Activated CD4-positive, alpha-beta memory T cell treated with anti-CD3 and anti-CD28 coated beads, Interleukin-2, amount 10 ng/mL, durations not matched to agents 7 days and 5 days (primary cell): Measurements from ENCODE around the gene TRAFD1. TPM values are rescaled to one million over a fixed set of nuclear protein-coding genes. Genes with fewer than 3 reads are reported as not detected.

Experiments used
- CTCF ChIA-PET: fragments of 350-600 bp; sonication (Branson Sonifier 250); formaldehyde crosslinking; loops from one replicate; lab custom pipeline; 2021; ENCODE audit warnings: antibody characterized with exemption, inconsistent platforms; lab: Charles Lee
- POLR2A ChIA-PET: fragments of 350-600 bp; sonication (Branson Sonifier 250); formaldehyde crosslinking; loops from one replicate; lab custom pipeline; 2021; ENCODE audit warnings: antibody characterized with exemption; lab: Charles Lee
- DNase-seq: peaks from one replicate; pipeline ENCODE4 v3.0.0-alpha.2; 2020
- H3K27ac Mint-ChIP-seq: one replicate; pipeline ENCODE4 v1.8.0; 2021; ENCODE audit warnings: mild to moderate bottlenecking, mixed read lengths
- H3K27me3 Mint-ChIP-seq: one replicate; pipeline ENCODE4 v1.8.0; 2021; ENCODE audit warnings: mixed read lengths
- H3K36me3 Mint-ChIP-seq: one replicate; pipeline ENCODE4 v1.8.0; 2021; ENCODE audit warnings: low read depth, mixed read lengths
- H3K4me1 Mint-ChIP-seq: one replicate; pipeline ENCODE4 v1.8.0; 2021; ENCODE audit warnings: mixed read lengths
- H3K4me3 Mint-ChIP-seq: one replicate; pipeline ENCODE4 v1.8.0; 2021; ENCODE audit warnings: mild to moderate bottlenecking, mixed read lengths
- H3K9me3 Mint-ChIP-seq: one replicate; pipeline ENCODE4 v1.8.0; 2021; ENCODE audit warnings: mixed read lengths
- total RNA-seq, 2 experiments: library from RNA; stranded (reverse); gene quantifications; one replicate each; pipeline ENCODE4 v1.2.3, GENCODE V29; 2021

TRAFD1 gene
- total RNA-seq, 2 experiments from 2014 or later = 74.8 to 75.5 TPM

GRCh38 chr12:112121780-112122565, 3.4 kb upstream of the TRAFD1 start:
- H3K27ac Mint-ChIP-seq = no peak overlapping the region
- H3K27me3 Mint-ChIP-seq = peaks cover 6% of the 10 kb centered on the region
- no peak overlapping the region for H3K4me3 Mint-ChIP-seq
- peaks cover 18% of the 10 kb centered on the region for H3K4me1 Mint-ChIP-seq
- DNase-seq = no peak
- H3K9me3 Mint-ChIP-seq = no peaks in the 10 kb centered on the region
- POLR2A ChIA-PET = interaction anchor here (0.6 to 13.1 kb wide), 5 partner anchors 8 to 1842 kb away, joined by 3 to 343 read pairs (median 3); partner anchors contain the start of genes ERP29, NAA25 and TMEM116
- H3K36me3 Mint-ChIP-seq = peaks cover 9% of the 10 kb centered on the region
- CTCF ChIA-PET = interaction anchor here (0.8 kb wide), 1 partner anchor 13 kb away, joined by 5 read pairs; no protein-coding TSS in a partner anchor

- no peak overlapping the region for H3K4me3 Mint-ChIP-seq
- no peaks in the 10 kb centered on the region for H3K9me3 Mint-ChIP-seq
- peaks cover 6% of the 10 kb centered on the region for H3K27me3 Mint-ChIP-seq
- CTCF ChIA-PET = interaction anchor here (0.8 to 1.6 kb wide), 3 partner anchors 14 to 264 kb away, joined by 3 read pairs; no protein-coding TSS in a partner anchor
- peaks cover 24% of the 10 kb centered on the region for H3K4me1 Mint-ChIP-seq
- H3K36me3 Mint-ChIP-seq = peaks cover 12% of the 10 kb centered on the region
- DNase-seq = no peak
- POLR2A ChIA-PET = interaction anchor here (0.8 to 13.1 kb wide), 3 partner anchors 8 to 110 kb away, joined by 3 to 343 read pairs (median 3); partner anchors contain the start of genes ERP29, NAA25 and TMEM116
- H3K27ac Mint-ChIP-seq = no peak overlapping the region
Measured at GRCh38 chr12:112122823-112123690, 2.3 kb upstream of the TRAFD1 start.

GRCh38 chr12:112124918-112125249, 476 bp upstream of the TRAFD1 start:
- Mint-ChIP-seq H3K36me3 (peaks cover 14% of the 10 kb centered on the region), H3K27me3 (peaks cover 3% of the 10 kb centered on the region), H3K4me3 (peak overlapping the region; percentile 89), H3K9me3 (no peaks in the 10 kb centered on the region), H3K27ac (no peak overlapping the region), H3K4me1 (peaks cover 38% of the 10 kb centered on the region)
- no peak for DNase-seq
- CTCF ChIA-PET = interaction anchor here (0.5 to 3.9 kb wide), 8 partner anchors 12 to 437 kb away, joined by 3 to 12 read pairs (median 3); partner anchors contain the start of genes ERP29, NAA25 and TMEM116
- POLR2A ChIA-PET = interaction anchor here (0.7 to 13.1 kb wide), 15 partner anchors 14 to 286 kb away, joined by 3 to 343 read pairs (median 5); partner anchors contain the start of genes ERP29, NAA25 and TMEM116

- Mint-ChIP-seq H3K4me3 (peak overlapping the region; percentile 89), H3K27ac (peak overlapping the region; percentile 71), H3K4me1 (peaks cover 44% of the 10 kb centered on the region), H3K9me3 (no peaks in the 10 kb centered on the region), H3K27me3 (no peaks in the 10 kb centered on the region), H3K36me3 (peaks cover 14% of the 10 kb centered on the region)
- CTCF ChIA-PET = interaction anchor here (1.4 to 3.9 kb wide), 3 partner anchors 17 to 112 kb away, joined by 3 to 12 read pairs (median 9); partner anchors contain the start of genes ERP29, NAA25 and TMEM116
- POLR2A ChIA-PET = interaction anchor here (0.7 to 13.1 kb wide), 13 partner anchors 13 to 852 kb away, joined by 3 to 343 read pairs (median 6); partner anchors contain the start of genes ERP29, MAPKAPK5, NAA25 and OAS2
- DNase-seq = no peak
Measured at GRCh38 chr12:112126000-112126438, 659 bp downstream of the TRAFD1 start.

- peaks cover 22% of the 10 kb centered on the region for H3K36me3 Mint-ChIP-seq
- H3K27me3 Mint-ChIP-seq = no peaks in the 10 kb centered on the region
- ChIA-PET POLR2A (interaction anchor here (0.6 to 13.1 kb wide), 7 partner anchors 16 to 274 kb away, joined by 3 to 343 read pairs (median 14); partner anchors contain the start of genes ERP29, NAA25 and TMEM116), CTCF (interaction anchor here (0.6 to 3.9 kb wide), 4 partner anchors 18 to 113 kb away, joined by 3 to 12 read pairs (median 6); partner anchors contain the start of genes ERP29, NAA25 and TMEM116)
- H3K9me3 Mint-ChIP-seq = no peaks in the 10 kb centered on the region
- DNase-seq = no peak
- H3K4me3 Mint-ChIP-seq = peak overlapping the region; percentile 89
- peaks cover 52% of the 10 kb centered on the region for H3K4me1 Mint-ChIP-seq
- H3K27ac Mint-ChIP-seq = peak overlapping the region; percentile 71
Measured at GRCh38 chr12:112126911-112127310, 1.6 kb downstream of the TRAFD1 start.

GRCh38 chr12:112130441-112130998, 5.2 kb downstream of the TRAFD1 start:
- H3K4me1 Mint-ChIP-seq = peaks cover 56% of the 10 kb centered on the region

GRCh38 chr12:112131686-112132085, 6.3 kb downstream of the TRAFD1 start:
- H3K4me1 Mint-ChIP-seq = peaks cover 51% of the 10 kb centered on the region
- no peaks in the 10 kb centered on the region for H3K9me3 Mint-ChIP-seq
- peaks cover 40% of the 10 kb centered on the region for H3K36me3 Mint-ChIP-seq
- peak overlapping the region; percentile 52 for H3K27ac Mint-ChIP-seq
- ChIA-PET CTCF (interaction anchor here (1.2 to 2.7 kb wide), 5 partner anchors 22 to 118 kb away, joined by 3 to 18 read pairs (median 6); partner anchors contain the start of genes ERP29, NAA25 and TMEM116), POLR2A (interaction anchor here (0.7 to 13.1 kb wide), 13 partner anchors 8 to 775 kb away, joined by 3 to 343 read pairs (median 5); partner anchors contain the start of genes ERP29, MAPKAPK5, NAA25 and OAS1)
- DNase-seq = no peak
- peak overlapping the region; percentile 46 for H3K4me3 Mint-ChIP-seq
- H3K27me3 Mint-ChIP-seq = no peaks in the 10 kb centered on the region

More at GRCh38 chr12:112130441-112130998, 5.2 kb downstream of the TRAFD1 start:
- DNase-seq = no peak
- Mint-ChIP-seq H3K9me3 (no peaks in the 10 kb centered on the region), H3K36me3 (peaks cover 40% of the 10 kb centered on the region), H3K4me3 (peak overlapping the region; percentile 70), H3K27ac (peak overlapping the region; percentile 89), H3K27me3 (no peaks in the 10 kb centered on the region)
- ChIA-PET POLR2A (interaction anchor here (0.7 to 13.1 kb wide), 24 partner anchors 9 to 848 kb away, joined by 3 to 343 read pairs (median 4); partner anchors contain the start of genes ERP29, MAPKAPK5, NAA25 and OAS1), CTCF (interaction anchor here (0.5 to 2.7 kb wide), 11 partner anchors 21 to 1236 kb away, joined by 3 to 18 read pairs (median 4); partner anchors contain the start of genes NAA25 and TMEM116)

- ChIA-PET POLR2A (interaction anchor here (0.9 to 13.1 kb wide), 6 partner anchors 18 to 292 kb away, joined by 3 to 343 read pairs (median 4); partner anchors contain the start of genes MAPKAPK5 and NAA25), CTCF (interaction anchor here (1.7 kb wide), 1 partner anchor 120 kb away, joined by 7 read pairs; the partner anchor contains the start of genes ERP29 and TMEM116)
- Mint-ChIP-seq H3K4me3 (no peak overlapping the region), H3K36me3 (peaks cover 39% of the 10 kb centered on the region), H3K4me1 (peaks cover 36% of the 10 kb centered on the region), H3K9me3 (no peaks in the 10 kb centered on the region), H3K27me3 (no peaks in the 10 kb centered on the region), H3K27ac (no peak overlapping the region)
- no peak for DNase-seq
Measured at GRCh38 chr12:112133418-112133817, 8.1 kb downstream of the TRAFD1 start.

GRCh38 chr12:112134731-112135130, 9.4 kb downstream of the TRAFD1 start:
- H3K4me1 Mint-ChIP-seq = peaks cover 26% of the 10 kb centered on the region
- POLR2A ChIA-PET = no interaction called here
- H3K36me3 Mint-ChIP-seq = peaks cover 41% of the 10 kb centered on the region
- CTCF ChIA-PET = no interaction called here
- no peak overlapping the region for H3K27ac Mint-ChIP-seq
- no peaks in the 10 kb centered on the region for H3K9me3 Mint-ChIP-seq
- no peaks in the 10 kb centered on the region for H3K27me3 Mint-ChIP-seq
- DNase-seq = no peak
- H3K4me3 Mint-ChIP-seq = no peak overlapping the region

GRCh38 chr12:112140728-112141127, 15.4 kb downstream of the TRAFD1 start:
- CTCF ChIA-PET = no interaction called here
- H3K4me1 Mint-ChIP-seq = no peaks in the 10 kb centered on the region
- POLR2A ChIA-PET = interaction anchor here (1.1 kb wide), 1 partner anchor 10 kb away, joined by 3 read pairs; no protein-coding TSS in a partner anchor
- H3K27me3 Mint-ChIP-seq = no peaks in the 10 kb centered on the region
- H3K9me3 Mint-ChIP-seq = no peaks in the 10 kb centered on the region
- peaks cover 61% of the 10 kb centered on the region for H3K36me3 Mint-ChIP-seq
- no peak overlapping the region for H3K4me3 Mint-ChIP-seq
- DNase-seq = no peak
- no peak overlapping the region for H3K27ac Mint-ChIP-seq

GRCh38 chr12:112146123-112146522, 20.8 kb downstream of the TRAFD1 start:
- Mint-ChIP-seq H3K36me3 (peaks cover 67% of the 10 kb centered on the region), H3K4me1 (no peaks in the 10 kb centered on the region), H3K27ac (no peak overlapping the region), H3K9me3 (no peaks in the 10 kb centered on the region), H3K27me3 (no peaks in the 10 kb centered on the region), H3K4me3 (no peak overlapping the region)
- DNase-seq = no peak
- ChIA-PET POLR2A (interaction anchor here (1.1 kb wide), 1 partner anchor 14 kb away, joined by 4 read pairs; no protein-coding TSS in a partner anchor), CTCF (no interaction called here)
